ENCODE results near the gene SLC18B1.

- TF ChIP-seq CTCF (IDR thresholded peaks at IDR 0.05; ENCODE audit: borderline replicate concordance, extremely low read depth, low read length, poor library complexity, severe bottlenecking) (no peak), EZH2 (IDR thresholded peaks at IDR 0.05; ENCODE audit: borderline replicate concordance, low read depth, low read length, severe bottlenecking) (no peak)
Measured at GRCh38 chr6:132789396-132789776, 9.1 kb downstream of the SLC18B1 start.

Data from DND-41 (cell line).